ENCODE measurements around the gene EIF2S2.

DNA sequence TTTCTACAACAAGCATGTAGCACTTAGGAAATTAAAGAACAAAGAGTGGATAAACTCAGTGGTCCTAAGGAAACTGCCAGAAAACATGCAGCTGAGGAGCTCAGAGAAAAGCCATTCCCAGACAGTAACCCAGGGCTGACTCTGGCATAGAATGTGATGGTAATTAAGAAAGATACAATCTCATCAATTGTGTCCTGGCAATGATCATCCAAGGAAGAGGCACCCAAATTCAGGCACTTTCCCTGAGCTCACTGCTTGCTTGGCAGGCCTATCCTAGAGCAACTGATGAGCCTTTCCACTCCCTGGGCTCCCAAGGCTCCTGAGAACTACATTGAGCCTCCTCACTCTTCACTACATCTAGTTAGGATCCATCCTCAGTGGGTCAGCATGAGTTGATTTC lies 16.2 kb downstream of the EIF2S2 start:
- TF ChIP-seq, protein P1, sequence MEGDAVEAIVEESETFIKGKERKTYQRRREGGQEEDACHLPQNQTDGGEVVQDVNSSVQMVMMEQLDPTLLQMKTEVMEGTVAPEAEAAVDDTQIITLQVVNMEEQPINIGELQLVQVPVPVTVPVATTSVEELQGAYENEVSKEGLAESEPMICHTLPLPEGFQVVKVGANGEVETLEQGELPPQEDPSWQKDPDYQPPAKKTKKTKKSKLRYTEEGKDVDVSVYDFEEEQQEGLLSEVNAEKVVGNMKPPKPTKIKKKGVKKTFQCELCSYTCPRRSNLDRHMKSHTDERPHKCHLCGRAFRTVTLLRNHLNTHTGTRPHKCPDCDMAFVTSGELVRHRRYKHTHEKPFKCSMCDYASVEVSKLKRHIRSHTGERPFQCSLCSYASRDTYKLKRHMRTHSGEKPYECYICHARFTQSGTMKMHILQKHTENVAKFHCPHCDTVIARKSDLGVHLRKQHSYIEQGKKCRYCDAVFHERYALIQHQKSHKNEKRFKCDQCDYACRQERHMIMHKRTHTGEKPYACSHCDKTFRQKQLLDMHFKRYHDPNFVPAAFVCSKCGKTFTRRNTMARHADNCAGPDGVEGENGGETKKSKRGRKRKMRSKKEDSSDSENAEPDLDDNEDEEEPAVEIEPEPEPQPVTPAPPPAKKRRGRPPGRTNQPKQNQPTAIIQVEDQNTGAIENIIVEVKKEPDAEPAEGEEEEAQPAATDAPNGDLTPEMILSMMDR (conservative IDR thresholded peaks at IDR 0.05; ENCODE audit: low read depth in 2 of 2), result no peak
- TF ChIP-seq EZH2 (IDR thresholded peaks at IDR 0.05; ENCODE audit: low read depth, unreplicated experiment) (no peak), ETS1 (IDR thresholded peaks at IDR 0.05) (no peak), POLR2AphosphoS5 (IDR thresholded peaks at IDR 0.05; ENCODE audit: low read depth) (no peak), CREB1 (CRISPR knock-in tag; IDR thresholded peaks at IDR 0.05; ENCODE audit: low read depth) (no peak), JUNB (IDR thresholded peaks at IDR 0.05; ENCODE audit: unreplicated experiment) (no peak), EZH2phosphoT487 (IDR thresholded peaks at IDR 0.05; ENCODE audit: unreplicated experiment) (no peak)
- TF ChIP-seq, protein P2, sequence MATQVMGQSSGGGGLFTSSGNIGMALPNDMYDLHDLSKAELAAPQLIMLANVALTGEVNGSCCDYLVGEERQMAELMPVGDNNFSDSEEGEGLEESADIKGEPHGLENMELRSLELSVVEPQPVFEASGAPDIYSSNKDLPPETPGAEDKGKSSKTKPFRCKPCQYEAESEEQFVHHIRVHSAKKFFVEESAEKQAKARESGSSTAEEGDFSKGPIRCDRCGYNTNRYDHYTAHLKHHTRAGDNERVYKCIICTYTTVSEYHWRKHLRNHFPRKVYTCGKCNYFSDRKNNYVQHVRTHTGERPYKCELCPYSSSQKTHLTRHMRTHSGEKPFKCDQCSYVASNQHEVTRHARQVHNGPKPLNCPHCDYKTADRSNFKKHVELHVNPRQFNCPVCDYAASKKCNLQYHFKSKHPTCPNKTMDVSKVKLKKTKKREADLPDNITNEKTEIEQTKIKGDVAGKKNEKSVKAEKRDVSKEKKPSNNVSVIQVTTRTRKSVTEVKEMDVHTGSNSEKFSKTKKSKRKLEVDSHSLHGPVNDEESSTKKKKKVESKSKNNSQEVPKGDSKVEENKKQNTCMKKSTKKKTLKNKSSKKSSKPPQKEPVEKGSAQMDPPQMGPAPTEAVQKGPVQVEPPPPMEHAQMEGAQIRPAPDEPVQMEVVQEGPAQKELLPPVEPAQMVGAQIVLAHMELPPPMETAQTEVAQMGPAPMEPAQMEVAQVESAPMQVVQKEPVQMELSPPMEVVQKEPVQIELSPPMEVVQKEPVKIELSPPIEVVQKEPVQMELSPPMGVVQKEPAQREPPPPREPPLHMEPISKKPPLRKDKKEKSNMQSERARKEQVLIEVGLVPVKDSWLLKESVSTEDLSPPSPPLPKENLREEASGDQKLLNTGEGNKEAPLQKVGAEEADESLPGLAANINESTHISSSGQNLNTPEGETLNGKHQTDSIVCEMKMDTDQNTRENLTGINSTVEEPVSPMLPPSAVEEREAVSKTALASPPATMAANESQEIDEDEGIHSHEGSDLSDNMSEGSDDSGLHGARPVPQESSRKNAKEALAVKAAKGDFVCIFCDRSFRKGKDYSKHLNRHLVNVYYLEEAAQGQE (IDR thresholded peaks at IDR 0.05; ENCODE audit: unreplicated experiment), result no peak
